Stimulated activated CD4-positive, alpha-beta T cell treated with anti-CD3 and anti-CD28 coated beads, Interleukin-1b, Interleukin-23, amount 100 ng/mL, for 4 hours (primary cell): ENCODE measurements around the gene COX17.

Experiments used
- DNase-seq, 2 donors: peaks; one replicate each; pipeline ENCODE4 v3.0.0-alpha.2; 2020; ENCODE audit warnings: low read depth in 2 of 2

COX17 gene

GRCh38 chr3:119675188-119675874 is 1.9 kb downstream of the COX17 start:
- no peak for DNase-seq

DNA sequence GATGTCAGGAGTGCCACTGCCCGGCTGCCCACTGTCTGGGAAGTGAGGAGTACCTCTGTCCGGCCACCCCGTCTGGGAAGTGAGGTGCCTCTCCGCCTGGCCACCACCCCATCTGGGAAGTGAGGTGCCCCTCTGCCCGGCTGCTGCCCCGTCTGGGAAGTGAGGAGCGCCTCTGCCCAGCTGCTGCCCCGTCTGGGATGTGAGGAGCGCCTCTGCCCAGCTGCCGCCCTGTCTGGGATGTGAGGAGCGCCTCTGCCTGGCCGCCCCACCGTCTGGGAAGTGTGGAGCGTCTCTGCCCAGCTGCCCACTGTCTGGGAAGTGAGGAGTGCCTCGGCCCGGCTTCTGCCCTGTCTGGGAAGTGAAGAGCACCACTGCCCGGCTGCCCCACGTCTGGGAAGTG is 3.3 kb downstream of the COX17 start:
- no peak for DNase-seq

DNA sequence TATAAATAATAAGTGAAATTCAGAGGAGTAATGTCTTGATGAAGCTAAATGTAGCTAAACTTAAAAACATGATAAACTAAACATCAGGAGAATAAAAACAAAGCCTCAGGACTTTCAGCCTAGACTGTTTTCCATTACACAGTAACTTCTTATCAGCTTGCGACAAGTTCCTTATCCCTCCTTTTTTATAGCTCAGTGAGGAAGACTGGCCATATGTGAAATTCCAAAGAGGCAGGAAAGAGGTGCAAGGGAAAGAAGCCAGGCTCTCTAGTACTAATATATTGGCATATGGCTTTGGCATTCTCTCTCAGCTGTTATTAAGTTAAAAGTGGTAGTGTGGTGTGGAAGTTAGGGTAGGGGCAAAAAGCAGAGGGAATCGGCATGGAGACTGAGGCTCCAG is 4.4 kb downstream of the COX17 start:
- DNase-seq: no peak

DNA sequence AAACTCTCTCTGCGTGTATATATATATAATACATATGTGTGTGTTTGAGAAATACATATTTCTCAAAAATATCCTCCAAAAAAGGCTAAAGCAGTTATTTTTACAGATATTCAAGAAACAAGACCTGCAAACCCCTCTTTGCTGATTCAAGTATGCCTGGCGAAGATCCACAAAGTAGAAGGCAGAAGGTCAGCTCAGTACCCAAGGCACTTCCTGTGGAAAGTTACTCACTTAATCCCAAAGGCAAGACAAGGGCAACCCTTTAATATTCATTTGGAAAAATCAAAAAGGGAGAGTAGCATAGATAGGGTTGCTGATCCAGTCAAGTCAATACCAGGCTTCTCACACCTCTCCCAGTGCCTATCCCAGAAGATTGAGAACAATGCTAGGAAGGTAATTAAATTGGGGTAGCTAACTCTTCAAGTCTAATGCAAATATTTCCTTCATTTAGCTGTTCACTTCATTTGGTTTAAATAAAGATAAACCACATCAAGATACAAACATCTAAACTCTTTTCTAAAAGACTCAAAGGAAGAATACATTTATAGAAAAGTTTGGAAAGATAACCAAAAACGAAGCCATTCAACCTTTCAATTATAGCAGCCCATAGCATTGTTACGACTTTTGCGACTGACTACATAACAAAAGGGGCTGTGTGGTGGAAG is 7.2 kb downstream of the COX17 start:
- no peak for DNase-seq

- no peak for DNase-seq
Measured at GRCh38 chr3:119665954-119666559, 11.1 kb downstream of the COX17 start.

DNA sequence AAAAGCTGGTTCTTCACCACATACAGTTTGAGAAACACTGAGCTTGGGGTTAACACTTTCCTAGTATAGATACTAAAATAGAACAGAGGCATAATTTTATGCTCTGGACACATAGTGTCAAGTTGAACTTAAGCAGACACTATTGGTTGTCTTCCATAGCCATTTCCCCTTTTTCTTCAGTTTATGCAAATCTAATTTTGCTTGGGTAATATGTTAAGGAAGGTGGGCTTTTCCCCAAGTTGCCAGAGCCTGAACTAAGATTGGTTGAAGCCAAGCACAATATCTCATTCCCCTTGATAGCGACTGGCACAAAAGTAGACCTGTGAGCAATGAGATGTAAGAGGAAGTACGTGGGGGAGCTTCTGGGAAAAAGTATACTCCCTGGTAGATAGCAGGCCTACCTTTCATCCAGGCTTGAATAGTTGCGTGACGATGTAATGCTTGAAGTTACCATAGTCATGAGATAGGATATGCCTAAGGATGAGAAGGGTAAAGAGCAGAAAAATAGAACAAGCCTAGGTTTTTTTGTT is 12.3 kb downstream of the COX17 start:
- no peak for DNase-seq

GRCh38 chr3:119664370-119664769 is 12.8 kb downstream of the COX17 start:
- DNase-seq: no peak

DNA sequence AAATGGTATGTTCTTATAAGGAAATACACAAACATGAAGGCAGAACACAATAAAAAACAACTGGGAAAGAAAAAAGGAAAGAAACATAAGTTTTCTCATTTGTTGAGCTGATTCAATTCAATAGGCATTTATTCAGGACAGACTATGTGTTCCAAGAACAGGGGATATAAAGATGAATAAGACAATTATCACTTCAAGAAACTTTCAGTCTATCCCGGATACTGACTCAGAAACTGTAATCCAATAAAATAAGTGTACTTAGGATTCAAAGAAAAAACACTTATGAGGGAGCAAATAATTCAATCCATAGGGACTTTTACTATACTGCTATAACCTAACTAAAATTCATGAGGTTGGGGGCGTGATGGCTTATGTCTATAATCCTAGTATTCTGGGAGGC is 13.3 kb downstream of the COX17 start:
- DNase-seq: no peak

DNA sequence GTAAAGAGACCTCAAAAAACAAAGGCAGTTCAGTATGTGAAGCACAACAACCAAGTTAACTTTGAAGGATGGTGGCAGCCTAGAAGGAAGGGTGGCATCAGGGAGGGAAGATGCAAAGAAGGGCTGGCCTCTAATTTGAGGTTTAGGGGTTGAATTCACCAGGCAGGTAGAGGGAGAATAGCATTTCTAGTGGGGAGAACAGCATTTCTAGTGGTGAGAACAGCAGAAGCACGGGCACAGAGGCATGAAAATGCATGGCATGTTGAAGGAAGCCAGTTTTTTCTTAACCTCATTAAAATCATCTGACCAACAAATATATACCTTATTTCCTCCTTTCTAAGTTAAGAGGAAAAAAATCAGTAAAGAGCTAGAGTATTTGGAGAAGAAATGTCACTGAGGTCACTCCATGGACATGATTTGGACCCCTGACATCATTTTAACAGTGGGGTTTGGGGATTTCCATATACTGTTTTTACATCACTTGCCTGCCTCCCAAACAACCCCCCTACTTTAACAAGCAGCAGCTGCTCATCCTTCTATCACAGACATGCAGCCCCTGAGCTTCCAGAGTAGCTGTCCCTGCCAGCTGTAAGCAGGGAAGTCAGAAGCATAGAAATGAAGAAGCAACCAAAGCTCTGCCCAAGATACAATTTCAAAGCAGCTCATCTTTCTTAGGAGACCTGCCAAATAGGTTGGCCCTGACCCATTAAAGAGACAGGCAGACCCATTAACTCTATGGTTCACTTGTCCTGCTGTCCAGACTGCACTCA is 14.4 kb downstream of the COX17 start:
- DNase-seq: no peak

- no peak for DNase-seq
Measured at GRCh38 chr3:119660474-119661440, 16.4 kb downstream of the COX17 start, which contains the start of gene POPDC2. Gene POPDC2 (minus strand): TSS chr3:119660589. CDS start chr3:119660423, 166 bp downstream.

GRCh38 chr3:119659606-119660291 is 17.5 kb downstream of the COX17 start:
- DNase-seq: no peak

DNA sequence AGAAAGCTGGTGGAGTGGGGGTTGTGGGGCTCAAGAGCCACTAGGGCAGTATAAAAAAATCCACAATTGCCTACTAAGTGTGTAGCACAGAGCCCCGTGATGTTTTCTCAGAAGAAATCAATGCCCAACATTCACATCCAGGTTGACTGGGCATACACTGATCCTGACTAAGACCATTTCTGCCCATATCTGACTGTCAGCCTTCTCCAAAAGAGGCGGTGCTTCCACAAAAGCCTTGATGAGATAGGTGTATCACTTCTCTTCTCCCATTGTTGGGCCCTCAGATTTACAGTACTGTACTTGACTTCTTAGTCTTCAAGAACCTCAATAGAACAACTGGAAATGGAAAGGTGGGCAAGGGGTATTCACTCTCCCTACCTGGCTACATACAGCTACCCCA is 18.2 kb downstream of the COX17 start:
- DNase-seq: no peak

- no peak for DNase-seq
Measured at GRCh38 chr3:119657887-119658702, 19.1 kb downstream of the COX17 start.

DNA sequence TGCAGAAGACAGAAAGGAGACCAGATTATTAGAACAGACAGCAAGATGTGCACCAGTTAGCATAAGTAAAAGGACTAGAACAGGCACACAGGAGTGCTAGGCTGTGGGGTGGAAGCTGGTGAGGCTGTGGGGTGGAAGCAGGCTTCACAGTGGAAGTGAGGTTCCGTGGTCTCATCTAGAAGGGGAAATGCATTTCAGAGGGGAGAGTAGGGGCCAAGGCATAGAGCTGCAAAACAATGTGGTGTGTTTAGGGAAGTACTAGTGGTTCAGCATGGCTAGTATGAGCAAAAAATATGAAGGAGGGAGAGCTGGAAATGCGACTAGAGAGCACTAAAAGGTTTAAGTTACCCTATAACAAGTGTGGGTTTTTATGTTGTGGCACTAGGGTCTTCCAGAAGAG is 23.3 kb downstream of the COX17 start:
- no peak for DNase-seq

- DNase-seq: no peak
Measured at GRCh38 chr3:119652306-119653033, 24.7 kb downstream of the COX17 start.

DNA sequence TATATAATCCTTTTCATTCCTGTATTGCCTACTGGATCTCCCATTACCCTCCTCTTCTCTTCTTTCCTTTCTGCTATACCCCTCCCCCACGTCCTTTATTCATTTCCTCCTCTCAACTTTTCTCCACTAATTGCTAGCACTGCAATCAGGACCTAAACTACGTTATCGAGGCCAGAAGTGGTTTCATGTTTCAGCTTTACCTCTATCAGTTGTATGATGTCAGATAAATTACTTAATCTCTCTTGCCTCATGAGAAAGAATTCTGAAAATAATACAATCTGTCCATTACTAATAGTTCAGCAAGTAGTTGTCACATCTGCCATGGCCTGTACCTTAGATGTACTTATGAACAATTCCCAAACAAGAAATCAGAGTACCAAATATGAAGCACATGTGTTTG is 27.4 kb downstream of the COX17 start:
- no peak for DNase-seq

- DNase-seq: no peak
Measured at GRCh38 chr3:119647843-119648575, 29.2 kb downstream of the COX17 start.

DNA sequence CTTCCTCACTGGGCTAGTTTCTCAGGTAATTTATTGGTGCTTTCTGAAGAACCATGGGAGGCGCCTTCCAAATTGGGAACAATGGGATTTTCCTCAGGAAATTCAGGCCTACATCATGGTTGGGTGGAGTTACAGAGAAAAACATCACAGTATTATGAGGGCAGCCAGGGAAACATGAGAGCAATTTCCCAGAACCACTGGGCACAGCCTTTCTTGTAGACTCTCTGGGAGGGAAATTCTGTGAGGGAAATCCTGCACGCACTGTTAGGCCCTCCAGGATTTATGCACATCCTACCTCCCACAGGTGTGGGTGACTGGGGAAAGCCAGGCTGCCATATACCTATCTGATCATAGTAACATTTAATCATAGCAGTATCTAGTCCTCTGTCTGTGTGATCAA is 30.0 kb downstream of the COX17 start:
- no peak for DNase-seq
